Motor neuron (in vitro differentiated cells): ENCODE results near the gene IQCH. TPM values are rescaled to one million over a fixed set of nuclear protein-coding genes. Genes with fewer than 3 reads are reported as not detected.
"Not testable (repeated sequence)": the region's sequence is repeated elsewhere in the genome, so short reads cannot be mapped to it uniquely, and the experiment has no call there.

Experiments
- ATAC-seq, 8 experiments: fragments of 200-7000 bp; cut with Tn5 transposase; replicated peaks in 6 of 8; 2 replicates each; pipeline ENCODE4 v1.8.0; 2021; ENCODE audit warnings: mild to moderate bottlenecking in 8 of 8, moderate library complexity in 8 of 8
- H3K27ac ChIP-seq, 2 donors: fragments of 250-450 bp; sonication (Bioruptor Pico); 2 replicates each; pipeline ENCODE4 v1.9.0; 2021; ENCODE audit warnings: antibody characterized with exemption in 2 of 2, mild to moderate bottlenecking in 2 of 2, moderate library complexity in 1 of 2
- H3K4me1 ChIP-seq, 2 donors: fragments of 250-450 bp; sonication (Bioruptor Pico); replicated peaks in 1 of 2; 2 replicates each; pipeline ENCODE4 v1.6.1; 2021; ENCODE audit warnings: antibody characterized with exemption in 2 of 2, mild to moderate bottlenecking in 2 of 2, moderate library complexity in 1 of 2
- H3K4me3 ChIP-seq, 5 donors: fragments of 250-450 bp; sonication (Bioruptor Pico); 2 replicates each; pipeline ENCODE4 v1.9.0; 2021; ENCODE audit warnings: antibody characterized with exemption in 5 of 5, mild to moderate bottlenecking in 5 of 5, moderate library complexity in 4 of 5
- WGBS, 10 experiments: fragments of 450-650 bp; shearing (Covaris generic); methylation state at CpG; one replicate each; pipeline ENCODE4 v1.0.0; 2022; 5-methylcytosine and 5-hydroxymethylcytosine counted together
- in situ Hi-C, 9 experiments: fragments of 400-800 bp; cut with MboI; loops; one replicate each; pipeline ENCODE4 v1.15.0; 2021; ENCODE audit warnings: low sequenced_read_pairs in 9 of 9, low pct_unique_long_range_greater_than_20kb in 2 of 9; ENCODE audit not compliant: unreplicated experiment in 9 of 9
- total RNA-seq, 8 experiments: library from RNA; unstranded; fragments of 300-600 nt; gene quantifications; 2 replicates each; pipeline versions ENCODE4 v1.2.3 to v1.2.4, GENCODE V29; 2022

Gene IQCH
- total RNA-seq, 8 experiments from 2014 or later = 3.8 to 11.2 (median 5.3) TPM

GRCh38 chr15:67286400-67286799 is 31.8 kb downstream of the IQCH start:
- H3K27ac ChIP-seq, in situ Hi-C loops, ATAC-seq, H3K4me1 ChIP-seq, H3K4me3 ChIP-seq: not testable (repeated sequence)
- 70 to 100% (median 88%) methylated on average over 1 to 6 of the region's 6 CpGs; no CpG with 5 or more reads in 1 of the 10 experiments for WGBS, 10 experiments

- in situ Hi-C loops = no loop called here
- no peak overlapping the region for H3K27ac ChIP-seq
- H3K4me1 ChIP-seq = no peaks in the 10 kb centered on the region
- H3K4me3 ChIP-seq = no peak overlapping the region
- no peak for ATAC-seq
- 89 to 100% (median 100%) methylated on average over 1 of the region's 1 CpG; no CpG with 5 or more reads in 3 of the 10 experiments for WGBS, 10 experiments
Observed at GRCh38 chr15:67290319-67290718, 35.7 kb downstream of the IQCH start.

- no peak for ATAC-seq
- no peaks in the 10 kb centered on the region for H3K4me1 ChIP-seq
- no peak overlapping the region for H3K4me3 ChIP-seq
- in situ Hi-C loops = no loop called here
- no peak overlapping the region for H3K27ac ChIP-seq
- WGBS, 10 experiments = 40 to 96% (median 80%) methylated on average over 1 to 5 of the region's 5 CpGs
Observed at GRCh38 chr15:67296188-67296587, 41.6 kb downstream of the IQCH start.

- WGBS, 10 experiments = 50 to 100% (median 80%) methylated on average over 1 of the region's 1 CpG; no CpG with 5 or more reads in 5 of the 10 experiments
- no peak overlapping the region for H3K4me3 ChIP-seq
- in situ Hi-C loops = no loop called here
- no peaks in the 10 kb centered on the region for H3K4me1 ChIP-seq
- H3K27ac ChIP-seq = no peak overlapping the region
- ATAC-seq = no peak
Observed at GRCh38 chr15:67296684-67297083, 42.1 kb downstream of the IQCH start.

- ATAC-seq = peak in 1 of 8 experiments; percentile 26
- Histone ChIP-seq H3K4me1 (no peaks in the 10 kb centered on the region), H3K4me3 (no peak overlapping the region), H3K27ac (no peak overlapping the region)
- in situ Hi-C loops = loop anchor here in 1 of 9 experiments (25.0 kb wide), 1 partner anchor 363 kb away; no protein-coding TSS in a partner anchor
- WGBS, 10 experiments = 67 to 100% (median 95%) methylated on average over 1 to 2 of the region's 2 CpGs
Observed at GRCh38 chr15:67300266-67301025, 45.9 kb downstream of the IQCH start.

- Histone ChIP-seq H3K4me3 (no peak overlapping the region), H3K4me1 (peaks cover 0 to 5% of the 10 kb centered on the region in 2 donors), H3K27ac (no peak overlapping the region)
- WGBS, 10 experiments = 53 to 100% (median 68%) methylated on average over 1 to 4 of the region's 4 CpGs
- in situ Hi-C loops = loop anchor here in 1 of 9 experiments (25.0 kb wide), 1 partner anchor 366 kb away; no protein-coding TSS in a partner anchor
- peak in 1 of 8 experiments; percentile 30 for ATAC-seq
Observed at GRCh38 chr15:67303490-67304363, 49.1 kb downstream of the IQCH start.

GRCh38 chr15:67304778-67305177 is 50.2 kb downstream of the IQCH start:
- Histone ChIP-seq H3K4me1 (peaks cover 0 to 5% of the 10 kb centered on the region in 2 donors), H3K4me3 (no peak overlapping the region), H3K27ac (no peak overlapping the region)
- ATAC-seq = no peak
- in situ Hi-C loops = loop anchor here in 1 of 9 experiments (25.0 kb wide), 1 partner anchor 367 kb away; no protein-coding TSS in a partner anchor

GRCh38 chr15:67305506-67305905 is 50.9 kb downstream of the IQCH start:
- WGBS, 10 experiments = 0 to 50% (median 10%) methylated on average over 1 of the region's 1 CpG; no CpG with 5 or more reads in 2 of the 10 experiments
- Histone ChIP-seq H3K4me3 (no peak overlapping the region), H3K27ac (no peak overlapping the region), H3K4me1 (peaks cover 0 to 5% of the 10 kb centered on the region in 2 donors)
- in situ Hi-C loops = loop anchor here in 1 of 9 experiments (25.0 kb wide), 1 partner anchor 368 kb away; no protein-coding TSS in a partner anchor
- ATAC-seq = peak in 1 of 8 experiments; percentile 44

- Histone ChIP-seq H3K4me1 (peaks cover 0 to 5% of the 10 kb centered on the region in 2 donors), H3K4me3 (no peak overlapping the region), H3K27ac (no peak overlapping the region)
- WGBS, 10 experiments = 0 to 17% methylated on average over 1 of the region's 1 CpG; no CpG with 5 or more reads in 8 of the 10 experiments
- peak in 3 of 8 experiments; percentile 64 to 74 (median 69) for ATAC-seq
- in situ Hi-C loops = loop anchor here in 1 of 9 experiments (25.0 kb wide), 1 partner anchor 370 kb away; no protein-coding TSS in a partner anchor
Observed at GRCh38 chr15:67307156-67307555, 52.6 kb downstream of the IQCH start.

- Histone ChIP-seq H3K4me3 (no peak overlapping the region), H3K27ac (no peak overlapping the region), H3K4me1 (peaks cover 0 to 5% of the 10 kb centered on the region in 2 donors)
- ATAC-seq = peak in 4 of 8 experiments; percentile 47 to 90 (median 84)
- in situ Hi-C loops = loop anchor here in 1 of 9 experiments (25.0 kb wide), 1 partner anchor 371 kb away; no protein-coding TSS in a partner anchor
- WGBS, 10 experiments = 0 to 60% (median 10%) methylated on average over 1 to 4 of the region's 4 CpGs; no CpG with 5 or more reads in 1 of the 10 experiments
Observed at GRCh38 chr15:67307889-67308597, 53.5 kb downstream of the IQCH start.

- peaks cover 0 to 5% of the 10 kb centered on the region in 2 donors for H3K4me1 ChIP-seq
- H3K4me3 ChIP-seq = no peak overlapping the region
- no peak overlapping the region for H3K27ac ChIP-seq
- in situ Hi-C loops = loop anchor here in 1 of 9 experiments (25.0 kb wide), 1 partner anchor 374 kb away; no protein-coding TSS in a partner anchor
- WGBS, 10 experiments = 89 to 100% (median 100%) methylated on average over 1 of the region's 1 CpG; no CpG with 5 or more reads in 1 of the 10 experiments
- ATAC-seq = no peak
Observed at GRCh38 chr15:67311731-67312130, 57.1 kb downstream of the IQCH start.

GRCh38 chr15:67319961-67320360 is 65.4 kb downstream of the IQCH start:
- H3K27ac ChIP-seq = no peak overlapping the region
- H3K4me1 ChIP-seq = peaks cover 0 to 2% of the 10 kb centered on the region in 2 donors
- no peak overlapping the region for H3K4me3 ChIP-seq
- ATAC-seq = no peak
- in situ Hi-C loops = loop anchor here in 1 of 9 experiments (25.0 kb wide), 1 partner anchor 383 kb away; no protein-coding TSS in a partner anchor
- WGBS, 10 experiments = 80 to 100% (median 94%) methylated on average over 1 to 3 of the region's 3 CpGs
